ENCODE results near the gene SPTLC2.
"Not testable (repeated sequence)": the region's sequence is repeated elsewhere in the genome, so short reads cannot be mapped to it uniquely, and the experiment has no call there.

SPTLC2 gene

GRCh38 chr14:77556946-77557345, 59.5 kb downstream of the SPTLC2 start:
- peaks cover 0 to 8% of the 10 kb centered on the region in 2 experiments for H3K4me1 ChIP-seq (ENCODE audit: control insufficient read depth in 1 of 2, insufficient read depth in 1 of 2, low read depth in 1 of 2, low read length in 1 of 2)
- no peak overlapping the region for H3K4me3 ChIP-seq (ENCODE audit: low read depth in 1 of 2, low read length in 1 of 2)
- H3K36me3 ChIP-seq, result peaks cover 86% of the 10 kb centered on the region
- TF ChIP-seq CTCF (IDR thresholded peaks at IDR 0.05), result no peak
- H3K27ac ChIP-seq, result no peak overlapping the region
- no peaks in the 10 kb centered on the region for H3K9me3 ChIP-seq
- no peaks in the 10 kb centered on the region for H3K27me3 ChIP-seq

- no peak for TF ChIP-seq CTCF (IDR thresholded peaks at IDR 0.05)
- peaks cover 0 to 8% of the 10 kb centered on the region in 2 experiments for H3K4me1 ChIP-seq (ENCODE audit: control insufficient read depth in 1 of 2, insufficient read depth in 1 of 2, low read depth in 1 of 2, low read length in 1 of 2)
- peaks cover 82% of the 10 kb centered on the region for H3K36me3 ChIP-seq
- no peak overlapping the region for H3K4me3 ChIP-seq (ENCODE audit: low read depth in 1 of 2, low read length in 1 of 2)
- no peaks in the 10 kb centered on the region for H3K27me3 ChIP-seq
- H3K9me3 ChIP-seq, result no peaks in the 10 kb centered on the region
- no peak overlapping the region for H3K27ac ChIP-seq
Measured at GRCh38 chr14:77554816-77555599, 61.4 kb downstream of the SPTLC2 start.

GRCh38 chr14:77554207-77554606, 62.2 kb downstream of the SPTLC2 start:
- Histone ChIP-seq H3K4me3 (ENCODE audit: low read depth in 1 of 2, low read length in 1 of 2) (no peak overlapping the region), H3K27ac (no peak overlapping the region), H3K36me3 (peaks cover 84% of the 10 kb centered on the region), H3K27me3 (no peaks in the 10 kb centered on the region), H3K9me3 (no peaks in the 10 kb centered on the region), H3K4me1 (ENCODE audit: control insufficient read depth in 1 of 2, insufficient read depth in 1 of 2, low read depth in 1 of 2, low read length in 1 of 2) (peaks cover 0 to 8% of the 10 kb centered on the region in 2 experiments)
- no peak for TF ChIP-seq CTCF (IDR thresholded peaks at IDR 0.05)

GRCh38 chr14:77549451-77549850, 67.0 kb downstream of the SPTLC2 start:
- no peak overlapping the region for H3K27ac ChIP-seq
- no peaks in the 10 kb centered on the region for H3K4me1 ChIP-seq (ENCODE audit: control insufficient read depth in 1 of 2, insufficient read depth in 1 of 2, low read depth in 1 of 2, low read length in 1 of 2)
- H3K36me3 ChIP-seq, result peaks cover 89% of the 10 kb centered on the region
- H3K4me3 ChIP-seq (ENCODE audit: low read depth in 1 of 2, low read length in 1 of 2), result no peak overlapping the region
- no peaks in the 10 kb centered on the region for H3K27me3 ChIP-seq
- TF ChIP-seq CTCF (IDR thresholded peaks at IDR 0.05), result no peak
- H3K9me3 ChIP-seq, result no peaks in the 10 kb centered on the region

- Histone ChIP-seq H3K27me3 (no peaks in the 10 kb centered on the region), H3K36me3 (peaks cover 91% of the 10 kb centered on the region), H3K27ac (no peak overlapping the region), H3K4me3 (ENCODE audit: low read depth in 1 of 2, low read length in 1 of 2) (no peak overlapping the region), H3K4me1 (ENCODE audit: control insufficient read depth in 1 of 2, insufficient read depth in 1 of 2, low read depth in 1 of 2, low read length in 1 of 2) (no peaks in the 10 kb centered on the region), H3K9me3 (no peaks in the 10 kb centered on the region)
- no peak for TF ChIP-seq CTCF (IDR thresholded peaks at IDR 0.05)
Measured at GRCh38 chr14:77547512-77548180, 68.8 kb downstream of the SPTLC2 start.

GRCh38 chr14:77545171-77545570, 71.3 kb downstream of the SPTLC2 start:
- not testable (repeated sequence) for H3K4me1 ChIP-seq (ENCODE audit: control insufficient read depth in 1 of 2, insufficient read depth in 1 of 2, low read depth in 1 of 2, low read length in 1 of 2); H3K27ac ChIP-seq; H3K9me3 ChIP-seq; H3K4me3 ChIP-seq (ENCODE audit: low read depth in 1 of 2, low read length in 1 of 2); H3K27me3 ChIP-seq
- peaks cover 84% of the 10 kb centered on the region for H3K36me3 ChIP-seq
